ENCODE data around the gene LRRC72.

LRRC72 gene

GRCh38 chr7:16526742-16527540 is at the start of gene LRRC72:
LRRC72 (plus strand) TSS chr7:16526825; CDS start chr7:16526953, 128 bp downstream.
- no peak for DNase-seq (ENCODE audit: low read depth)

GRCh38 chr7:16479161-16479560 is 47.5 kb upstream of the LRRC72 start:
- H3K4me3 ChIP-seq (ENCODE audit: control insufficient read depth, low read depth, low read length) = no peak overlapping the region
- DNase-seq (ENCODE audit: low read depth) = no peak
- no peak for TF ChIP-seq CTCF (IDR thresholded peaks at IDR 0.05; ENCODE audit: control insufficient read depth, insufficient read depth, low read depth, low read length, missing control alignments)

More at GRCh38 chr7:16526742-16527540, at the start of gene LRRC72:
- H3K4me3 ChIP-seq (ENCODE audit: control insufficient read depth, low read depth, low read length) = no peak within 1 kb of the TSS
- no peak for TF ChIP-seq CTCF (IDR thresholded peaks at IDR 0.05; ENCODE audit: control insufficient read depth, insufficient read depth, low read depth, low read length, missing control alignments)

GRCh38 chr7:16479591-16479990 is 47.0 kb upstream of the LRRC72 start:
- no peak for TF ChIP-seq CTCF (IDR thresholded peaks at IDR 0.05; ENCODE audit: control insufficient read depth, insufficient read depth, low read depth, low read length, missing control alignments)
- DNase-seq (ENCODE audit: low read depth) = no peak
- no peak overlapping the region for H3K4me3 ChIP-seq (ENCODE audit: control insufficient read depth, low read depth, low read length)

GRCh38 chr7:16484453-16485158 is 42.0 kb upstream of the LRRC72 start:
- TF ChIP-seq CTCF (IDR thresholded peaks at IDR 0.05; ENCODE audit: control insufficient read depth, insufficient read depth, low read depth, low read length, missing control alignments) = no peak
- DNase-seq (ENCODE audit: low read depth) = no peak

GRCh38 chr7:16491148-16491547 is 35.5 kb upstream of the LRRC72 start:
- no peak for TF ChIP-seq CTCF (IDR thresholded peaks at IDR 0.05; ENCODE audit: control insufficient read depth, insufficient read depth, low read depth, low read length, missing control alignments)
- no peak overlapping the region for H3K4me3 ChIP-seq (ENCODE audit: control insufficient read depth, low read depth, low read length)
- DNase-seq (ENCODE audit: low read depth) = no peak

More at GRCh38 chr7:16484453-16485158, 42.0 kb upstream of the LRRC72 start:
- no peak overlapping the region for H3K4me3 ChIP-seq (ENCODE audit: control insufficient read depth, low read depth, low read length)

- no peak overlapping the region for H3K4me3 ChIP-seq (ENCODE audit: control insufficient read depth, low read depth, low read length)
- no peak for TF ChIP-seq CTCF (IDR thresholded peaks at IDR 0.05; ENCODE audit: control insufficient read depth, insufficient read depth, low read depth, low read length, missing control alignments)
- no peak for DNase-seq (ENCODE audit: low read depth)
Observed at GRCh38 chr7:16492513-16493062, 34.0 kb upstream of the LRRC72 start.
